GM19463 (cell line): ENCODE measurements around the gene PRPF6.
"Not testable (repeated sequence)": the region's sequence is repeated elsewhere in the genome, so short reads cannot be mapped to it uniquely, and the experiment has no call there.

Experiments
- ATAC-seq: cut with Tn5 transposase; IDR thresholded peaks from one replicate; pipeline ENCODE4 v1.9.1; 2021; ENCODE audit warnings: mild to moderate bottlenecking, moderate library complexity; ENCODE audit not compliant: unreplicated experiment

PRPF6 gene

DNA sequence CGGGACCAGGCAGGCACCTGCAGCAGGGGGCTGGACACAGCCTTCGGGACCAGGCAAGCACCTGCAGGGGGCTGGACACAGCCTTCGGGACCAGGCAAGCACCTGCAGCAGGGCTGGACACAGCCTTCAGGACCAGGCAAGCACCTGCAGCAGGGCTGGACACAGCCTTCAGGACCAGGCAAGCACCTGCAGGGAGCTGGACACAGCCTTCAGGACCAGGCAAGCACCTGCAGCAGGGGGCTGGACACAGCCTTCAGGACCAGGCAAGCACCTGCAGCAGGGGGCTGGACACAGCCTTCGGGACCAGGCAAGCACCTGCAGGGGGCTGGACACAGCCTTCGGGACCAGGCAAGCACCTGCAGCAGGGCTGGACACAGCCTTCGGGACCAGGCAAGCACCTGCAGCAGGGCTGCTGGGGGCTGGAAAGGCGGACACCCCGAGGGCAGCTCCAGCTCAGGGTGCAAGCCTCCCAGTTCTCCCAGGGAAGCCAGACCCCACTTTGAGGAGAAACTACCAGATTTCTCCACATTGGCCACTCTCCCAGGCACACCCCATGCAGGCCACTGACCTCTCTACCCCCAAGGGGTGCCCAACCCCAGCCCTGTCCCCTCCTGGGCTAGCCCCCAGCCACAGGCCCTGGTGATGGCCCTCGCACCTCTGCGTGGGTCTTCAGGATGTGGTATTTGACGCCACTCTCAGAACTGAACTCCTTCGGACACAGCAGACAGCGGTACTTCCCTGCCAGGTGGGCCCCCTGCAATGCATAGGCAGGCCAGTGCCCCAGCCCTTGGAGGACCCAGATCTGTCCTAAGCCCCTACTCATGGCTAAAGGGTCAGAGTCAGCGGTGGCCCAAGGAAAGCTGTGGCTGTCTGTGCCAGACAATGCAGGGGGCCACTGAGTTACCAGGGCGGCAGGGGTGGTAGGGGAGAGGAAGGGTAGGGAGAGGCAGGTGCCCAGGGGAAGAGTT lies 20.0 kb upstream of the PRPF6 start:
- ATAC-seq: not testable (repeated sequence)

DNA sequence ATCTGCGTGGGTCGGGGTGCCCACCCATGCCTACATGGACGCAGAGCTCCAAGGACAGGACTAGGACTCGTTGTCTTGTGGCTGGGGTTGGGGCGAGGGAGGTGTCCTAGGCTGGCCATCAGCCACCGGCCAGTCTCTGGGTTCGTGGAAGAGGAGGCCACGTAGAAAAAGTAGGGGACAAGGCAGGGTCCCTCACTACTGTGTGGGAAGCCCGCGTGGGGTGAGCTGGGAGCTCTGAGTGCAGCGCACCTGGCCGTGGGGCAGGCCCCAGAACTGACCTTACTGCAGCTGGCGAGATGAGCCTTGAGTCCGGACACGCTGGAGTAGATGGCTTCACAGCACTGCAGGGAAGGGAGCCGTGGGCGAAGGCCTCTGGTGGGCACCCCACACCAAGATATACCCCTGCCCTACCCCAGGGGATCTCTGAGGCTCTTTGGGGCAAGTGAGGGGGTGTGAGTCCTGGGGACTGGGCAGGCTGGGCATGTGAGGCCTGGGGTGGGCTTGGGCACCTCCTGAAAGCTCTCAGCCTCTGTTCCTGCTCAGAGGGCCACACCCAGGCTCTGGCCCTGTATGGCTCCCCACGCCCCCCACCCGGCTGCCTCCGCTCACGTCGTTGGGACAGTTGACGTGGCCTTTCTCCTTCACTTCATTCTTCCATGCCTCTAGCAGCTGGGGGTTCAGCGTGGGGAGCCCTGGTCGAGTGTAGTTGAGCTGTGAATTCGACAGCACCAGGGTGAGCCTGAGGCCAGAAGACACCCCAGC lies 19.1 kb upstream of the PRPF6 start:
- no peak for ATAC-seq

DNA sequence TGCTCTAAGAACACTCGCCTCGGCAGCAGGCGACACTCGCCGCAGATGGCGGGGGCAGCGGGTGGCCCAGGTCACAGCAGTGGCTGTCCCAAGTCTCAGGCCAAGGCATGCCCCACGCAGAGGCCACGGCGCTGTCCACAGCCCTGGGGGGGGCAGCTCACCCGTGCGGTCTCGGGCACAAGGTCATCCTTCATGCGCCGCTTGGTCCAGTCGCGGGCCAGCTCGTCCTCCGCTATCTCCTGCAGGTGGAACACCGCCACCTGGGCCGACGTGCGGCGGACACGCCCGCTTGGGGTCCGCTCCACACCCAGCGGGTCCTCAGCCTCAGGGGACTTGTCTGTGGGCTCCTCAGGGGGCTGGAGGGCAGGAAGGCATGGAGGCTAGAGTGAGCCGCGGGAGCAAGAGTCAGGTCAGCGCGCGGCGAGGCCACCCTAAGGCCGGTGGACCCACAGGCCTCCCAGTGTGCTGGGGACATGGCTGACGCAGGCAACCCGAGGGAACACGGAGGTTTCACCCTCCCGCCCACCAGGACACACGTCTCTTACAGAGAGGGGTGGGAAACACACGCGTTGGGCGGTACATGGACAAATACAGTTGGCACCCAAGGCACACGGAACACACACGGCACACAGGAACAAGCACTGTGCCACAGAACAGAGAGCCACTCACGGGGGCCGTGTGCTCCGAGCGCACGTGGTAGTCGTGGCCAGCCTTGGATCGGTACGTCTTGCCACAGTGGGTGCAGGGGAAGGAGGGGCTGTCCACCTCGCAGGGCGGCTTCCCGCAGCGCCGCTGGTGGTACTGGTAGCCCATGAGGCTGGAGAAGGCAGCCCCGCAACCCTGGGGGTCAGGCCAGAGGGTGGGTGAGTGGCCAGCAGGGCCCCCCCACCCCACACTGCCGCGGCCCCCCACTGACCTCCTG lies 18.2 kb upstream of the PRPF6 start:
- ATAC-seq: no peak

DNA sequence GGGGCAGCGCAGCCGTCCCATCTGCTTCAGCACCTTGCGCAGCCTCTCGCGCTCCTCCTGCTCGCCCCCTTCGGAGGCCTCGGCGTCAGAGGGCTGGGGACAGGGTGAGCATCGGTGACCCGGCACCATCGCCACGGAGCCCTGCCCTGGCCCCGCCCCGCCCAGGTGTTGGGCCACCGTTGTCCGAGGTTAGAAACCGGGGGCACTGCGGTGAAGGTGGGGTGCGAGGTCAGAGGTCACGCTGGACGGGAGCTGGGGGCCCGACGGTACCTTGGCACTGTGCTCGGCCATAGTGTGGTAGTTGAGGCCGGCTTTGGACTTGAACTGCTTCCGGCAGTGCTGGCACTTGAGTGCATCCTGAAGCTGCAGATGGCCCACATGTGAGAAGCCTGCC lies 17.6 kb upstream of the PRPF6 start:
- ATAC-seq: no peak

DNA sequence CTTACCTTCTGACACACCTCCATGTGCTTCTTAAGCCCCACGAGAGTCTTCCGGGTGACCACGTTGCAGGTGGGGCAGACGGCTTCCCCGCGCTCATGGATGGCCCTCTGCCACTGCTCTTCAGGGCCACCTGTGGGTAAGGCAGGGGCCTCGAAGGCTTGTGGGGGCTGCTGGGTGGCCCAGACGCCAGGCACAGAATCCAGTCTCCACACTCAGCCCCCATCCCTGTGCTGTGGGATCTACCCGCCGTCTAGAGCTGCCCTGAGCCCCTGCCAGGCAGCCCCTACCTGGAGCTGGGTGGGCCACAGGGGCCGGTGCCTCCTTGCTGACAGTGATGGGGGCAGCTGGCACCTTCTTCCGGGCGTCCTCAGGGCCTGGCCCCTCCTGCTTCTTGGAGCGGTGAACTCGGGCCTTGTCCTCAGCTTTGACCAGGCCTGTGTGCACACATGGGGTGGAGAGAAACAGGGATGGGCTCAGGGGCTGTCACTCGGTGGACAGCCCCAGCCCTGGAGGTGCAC lies 17.1 kb upstream of the PRPF6 start:
- ATAC-seq: no peak

DNA sequence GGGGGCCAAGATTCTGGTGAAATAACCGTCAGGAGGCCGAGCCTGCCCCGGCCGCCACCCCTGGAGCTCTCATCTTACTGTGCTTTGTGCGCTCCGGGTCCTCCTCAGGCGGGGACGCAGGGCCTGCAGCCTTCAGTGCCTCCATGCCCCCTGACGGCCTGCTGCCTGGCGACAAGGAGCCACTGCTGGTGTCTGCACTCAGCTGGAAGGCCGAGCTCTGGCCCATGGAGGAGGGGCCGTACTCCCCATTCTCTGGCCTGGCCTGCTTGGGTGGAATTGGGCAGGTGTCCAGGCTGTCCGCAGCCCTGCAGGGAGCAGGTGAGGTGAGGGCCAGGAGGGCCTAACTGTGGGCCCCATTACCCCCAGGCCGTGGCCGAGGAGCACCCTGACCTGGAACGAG lies 16.5 kb upstream of the PRPF6 start:
- ATAC-seq: no peak

DNA sequence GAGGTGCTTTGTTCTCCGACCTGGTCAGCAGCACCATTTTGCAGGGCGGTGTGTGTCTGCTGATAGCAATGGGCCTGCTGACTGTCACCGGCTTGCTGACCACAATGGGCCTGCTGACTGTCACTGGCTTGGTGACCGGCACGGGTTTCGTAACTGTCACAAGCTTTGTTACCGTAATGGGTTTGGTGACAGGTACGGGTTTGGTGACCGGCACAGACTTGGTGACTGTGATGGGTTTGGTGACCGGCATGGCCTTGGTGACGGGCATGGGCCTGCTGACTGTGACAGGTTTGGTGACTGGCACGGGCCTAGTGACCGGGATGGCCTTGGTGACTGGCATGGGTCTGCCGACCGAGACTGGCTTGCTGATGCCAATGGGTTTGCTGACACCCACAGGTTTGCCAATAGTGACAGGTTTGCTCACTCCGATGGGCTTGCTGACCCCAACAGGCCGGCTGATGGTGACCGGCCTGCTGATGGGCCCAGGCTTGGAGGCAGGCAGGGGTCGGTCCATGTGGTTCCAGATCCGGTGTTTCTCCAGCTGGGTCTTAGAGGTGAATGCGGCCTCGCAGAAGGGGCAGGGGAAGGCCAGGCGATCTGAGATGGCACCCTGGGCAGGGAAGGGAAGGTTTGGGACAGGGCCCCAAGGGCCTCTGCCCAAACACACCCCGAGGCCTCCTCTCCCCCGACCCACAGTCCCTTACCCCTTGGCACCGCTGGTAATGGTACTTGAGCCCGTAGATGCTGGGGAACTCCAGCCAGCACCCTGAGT lies 14.6 kb upstream of the PRPF6 start:
- ATAC-seq: no peak

DNA sequence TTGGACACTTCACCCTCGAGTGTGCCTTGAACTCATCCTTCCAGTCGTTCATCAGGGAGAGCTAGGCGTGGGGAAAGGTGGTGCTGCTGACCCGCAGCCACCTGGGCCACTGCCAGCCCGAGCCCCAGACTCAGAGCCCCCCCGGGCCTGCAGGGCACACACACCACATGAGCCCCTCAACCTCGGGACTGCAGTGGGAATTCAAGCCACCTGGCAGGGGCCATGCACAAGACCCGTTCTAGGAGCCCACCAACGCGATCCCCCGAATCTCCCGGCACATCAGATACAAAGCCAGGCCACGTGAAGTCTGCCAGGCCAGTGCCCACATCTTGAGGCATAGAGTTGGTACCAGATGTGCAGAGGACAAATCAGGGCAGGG lies 14.0 kb upstream of the PRPF6 start:
- ATAC-seq: no peak

DNA sequence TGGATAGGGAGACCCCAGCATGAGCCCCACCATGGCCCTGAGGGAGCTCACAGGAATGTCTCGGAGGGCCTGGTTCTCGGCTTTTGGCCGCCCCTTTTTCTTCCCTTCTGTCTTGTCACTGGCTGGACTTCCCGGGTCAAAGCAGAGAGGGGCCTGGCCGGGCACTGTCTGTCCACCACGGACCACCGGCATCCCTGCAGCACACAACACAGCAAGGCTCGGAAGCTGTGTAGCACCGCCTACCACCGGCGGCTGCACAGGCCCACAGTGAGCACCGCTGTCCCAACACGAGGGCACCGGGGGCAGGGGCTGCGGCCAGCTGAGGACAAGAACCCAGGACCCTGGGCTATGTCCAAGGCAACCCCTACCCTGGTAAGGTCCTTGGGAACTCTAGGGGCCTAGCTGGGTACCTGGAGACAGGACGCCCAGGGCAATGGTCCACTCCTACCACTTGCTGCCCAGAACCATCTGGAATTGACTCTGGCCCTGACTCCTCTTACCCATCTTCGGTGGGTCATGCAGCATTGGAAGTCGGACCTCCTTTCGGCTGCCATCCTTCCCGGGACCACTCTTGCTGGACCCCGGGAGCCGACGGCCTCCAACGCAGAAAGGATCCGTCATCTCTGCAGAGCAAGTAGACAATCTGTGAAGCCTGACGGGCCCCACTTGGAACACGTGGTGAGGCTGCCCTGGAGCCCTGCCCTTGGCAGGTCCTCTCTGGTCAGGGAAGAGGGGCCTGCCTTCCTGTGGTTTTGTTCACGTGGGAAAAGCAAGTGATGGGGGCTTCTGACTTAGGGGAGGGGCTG lies 13.4 kb upstream of the PRPF6 start:
- ATAC-seq: no peak

DNA sequence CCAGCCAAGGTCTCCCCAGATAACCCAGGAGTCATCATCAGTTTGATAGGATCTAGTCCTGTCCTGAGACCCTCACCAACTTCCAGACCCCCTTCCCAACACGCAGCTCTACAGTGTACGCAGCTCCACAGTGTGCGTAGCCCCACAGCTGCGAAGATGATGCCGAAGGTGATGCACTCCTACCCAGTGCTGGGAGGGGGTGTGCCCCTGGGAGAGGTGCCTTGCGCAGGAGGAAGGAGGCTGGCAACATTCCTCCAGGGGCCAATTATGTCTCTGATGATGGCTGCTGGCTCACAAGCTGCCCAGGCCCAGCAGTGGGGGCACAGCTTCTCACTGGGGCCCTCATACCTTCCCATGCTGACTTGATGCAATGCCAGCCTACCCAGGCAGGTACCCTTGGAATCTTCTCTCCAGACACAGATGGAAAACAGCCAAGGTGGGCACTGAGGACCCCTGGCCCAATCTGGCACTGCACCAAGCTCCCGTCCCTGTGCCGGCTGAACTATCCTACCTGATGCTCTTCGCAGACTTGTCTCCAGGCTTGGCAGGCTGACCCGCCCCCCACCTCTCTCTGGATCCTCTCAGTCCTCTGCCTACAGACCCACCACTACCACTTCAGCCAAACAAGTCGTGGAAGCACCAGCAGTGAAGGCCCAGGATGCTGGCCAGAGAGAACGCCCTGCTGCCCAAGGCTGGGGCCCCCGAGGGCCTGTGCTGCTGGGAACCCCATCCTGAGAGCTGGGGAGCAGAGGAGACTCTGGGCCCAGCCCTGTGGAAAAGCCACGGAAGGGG lies 12.6 kb upstream of the PRPF6 start:
- no peak for ATAC-seq

DNA sequence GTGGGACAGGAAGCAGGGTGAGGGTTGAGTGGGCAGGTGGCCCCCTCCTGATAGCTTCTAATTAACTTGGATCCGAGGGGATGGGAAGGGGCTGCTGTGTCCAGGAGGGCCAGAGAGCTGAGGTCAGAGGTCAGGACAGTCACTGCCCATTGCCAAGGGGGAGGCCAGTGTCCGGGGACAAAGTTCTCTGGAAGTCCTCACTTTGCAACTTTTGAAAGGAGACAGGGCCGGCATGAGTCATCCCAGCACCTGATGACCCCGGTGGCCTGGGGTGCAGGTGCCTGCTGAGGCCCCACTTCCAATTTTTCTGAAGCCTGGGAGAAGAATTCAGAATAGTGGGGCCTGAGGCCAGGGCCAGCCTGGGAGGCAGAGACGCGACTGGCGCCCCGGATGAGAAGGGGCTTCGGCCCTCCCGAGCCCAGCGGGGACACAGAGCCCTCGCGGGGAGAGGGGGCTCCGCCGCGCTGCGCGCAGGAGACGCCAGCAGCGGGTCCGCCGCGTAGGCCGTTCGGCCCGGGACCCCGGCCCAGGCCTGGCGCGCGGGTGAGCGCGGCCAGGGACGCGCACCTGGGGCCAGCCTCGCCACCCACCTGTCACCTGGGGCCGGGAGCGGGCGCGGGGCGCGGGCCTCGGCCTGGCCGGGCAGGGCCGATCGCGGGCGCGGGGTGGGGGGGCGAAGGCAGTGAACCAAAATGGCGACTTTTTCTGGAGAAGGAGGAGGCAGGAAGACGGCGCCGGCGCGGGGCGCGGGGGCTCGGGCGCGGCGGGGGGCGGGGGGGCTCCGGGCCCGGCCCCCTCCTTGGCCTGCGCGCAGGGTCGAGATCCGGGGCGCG lies 11.8 kb upstream of the PRPF6 start:
- ATAC-seq: no peak

DNA sequence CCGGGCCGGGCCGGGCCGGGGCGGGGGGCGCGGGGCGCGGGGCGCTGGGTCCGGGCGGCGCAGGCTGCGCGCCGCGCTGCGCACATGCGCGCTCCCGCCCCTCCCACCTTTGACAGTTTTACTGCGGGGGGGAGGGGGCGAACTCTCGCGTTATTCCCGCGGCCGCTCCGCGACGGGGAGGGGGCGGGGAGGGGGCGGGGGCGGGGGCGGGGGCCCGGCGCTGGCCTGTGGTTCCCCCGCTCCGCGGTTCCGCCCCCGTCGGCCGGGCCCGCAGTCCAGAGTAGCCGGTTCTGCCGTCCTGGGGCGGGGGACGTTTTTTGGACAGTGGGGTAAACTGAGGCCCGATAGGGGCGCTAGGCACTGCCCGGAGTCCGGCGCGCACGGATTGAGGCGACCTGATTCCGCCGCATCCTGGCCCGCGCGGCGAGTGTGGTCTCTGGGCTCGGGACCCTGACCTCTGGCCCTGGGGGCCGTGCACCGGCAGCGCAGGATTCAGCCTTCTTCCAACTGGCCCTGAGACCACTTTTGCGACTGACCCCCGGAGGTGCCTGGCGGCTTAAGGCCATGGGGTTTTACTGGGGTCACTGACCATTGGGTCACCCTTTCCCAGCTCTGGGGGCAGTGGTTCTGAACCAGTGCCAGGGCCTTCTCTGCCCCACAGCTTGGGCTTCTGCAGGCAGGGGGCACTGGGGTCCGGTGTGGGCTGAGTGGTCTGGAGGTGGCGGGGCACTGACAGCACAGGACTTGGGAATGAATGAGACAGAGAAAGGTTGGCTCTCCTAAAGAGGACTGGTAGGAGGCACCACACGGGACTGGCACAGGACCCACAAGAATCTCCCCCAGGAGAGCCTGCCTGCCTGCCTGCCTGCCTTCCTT lies 10.9 kb upstream of the PRPF6 start, which contains the start of gene ZNF512B:
ZNF512B (minus strand) TSS at position 93 of the 876 bp plus-strand sequence. CDS start 1,980 bp downstream, outside the sequence.
- no peak for ATAC-seq

DNA sequence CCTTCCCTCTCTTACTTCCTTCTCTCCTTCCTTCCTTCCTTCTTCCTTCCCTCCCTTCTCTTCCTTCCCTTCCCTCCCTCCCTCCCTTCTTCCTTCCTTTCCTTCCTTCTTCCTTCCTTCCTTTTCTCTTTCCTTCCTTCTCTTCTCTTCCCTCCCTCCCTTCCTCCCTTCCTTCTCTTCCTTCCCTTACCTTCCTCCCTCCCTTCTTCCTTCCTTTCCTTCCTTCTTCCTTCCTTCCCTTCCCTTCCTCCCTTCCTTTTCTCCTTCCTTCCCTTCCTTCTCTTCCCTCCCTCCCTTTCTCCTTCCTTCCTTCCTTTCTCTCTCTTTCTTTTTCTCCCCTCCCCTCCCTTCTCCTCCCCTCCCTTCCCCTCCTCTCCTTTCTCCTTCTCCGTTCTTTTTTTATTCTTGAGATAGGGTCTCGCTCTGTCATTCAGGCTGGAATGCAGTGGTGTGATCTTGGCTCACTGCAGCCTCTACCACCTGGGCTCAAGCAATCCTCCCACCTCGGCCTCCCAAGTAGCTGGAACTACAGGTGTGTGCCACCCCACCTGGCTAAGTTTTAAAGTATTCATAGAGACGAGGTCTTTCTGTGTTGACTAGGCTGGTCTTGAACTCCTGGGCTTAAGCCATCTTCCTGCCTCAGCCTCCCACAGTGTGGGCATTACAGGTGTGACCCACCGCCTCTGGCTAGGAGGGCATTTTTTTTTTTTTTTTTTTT lies 10.1 kb upstream of the PRPF6 start:
- ATAC-seq: no peak

DNA sequence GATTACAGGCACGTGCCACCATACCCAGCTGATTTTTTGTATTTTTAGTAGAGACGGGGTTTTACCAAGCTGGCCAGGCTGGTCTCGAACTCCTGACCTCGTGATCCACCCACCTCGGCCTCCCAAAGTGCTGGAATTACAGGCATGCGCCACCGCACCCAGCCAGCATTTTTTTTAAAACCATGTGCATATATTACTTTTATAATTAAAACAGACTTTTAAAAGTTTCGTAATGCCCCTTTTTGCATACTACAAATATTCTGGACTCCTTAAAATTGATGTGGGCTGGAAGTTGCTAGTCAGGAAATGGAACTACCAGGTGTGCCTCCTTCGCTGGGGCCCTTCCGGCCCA lies 9.0 kb upstream of the PRPF6 start:
- ATAC-seq: not testable (repeated sequence)

DNA sequence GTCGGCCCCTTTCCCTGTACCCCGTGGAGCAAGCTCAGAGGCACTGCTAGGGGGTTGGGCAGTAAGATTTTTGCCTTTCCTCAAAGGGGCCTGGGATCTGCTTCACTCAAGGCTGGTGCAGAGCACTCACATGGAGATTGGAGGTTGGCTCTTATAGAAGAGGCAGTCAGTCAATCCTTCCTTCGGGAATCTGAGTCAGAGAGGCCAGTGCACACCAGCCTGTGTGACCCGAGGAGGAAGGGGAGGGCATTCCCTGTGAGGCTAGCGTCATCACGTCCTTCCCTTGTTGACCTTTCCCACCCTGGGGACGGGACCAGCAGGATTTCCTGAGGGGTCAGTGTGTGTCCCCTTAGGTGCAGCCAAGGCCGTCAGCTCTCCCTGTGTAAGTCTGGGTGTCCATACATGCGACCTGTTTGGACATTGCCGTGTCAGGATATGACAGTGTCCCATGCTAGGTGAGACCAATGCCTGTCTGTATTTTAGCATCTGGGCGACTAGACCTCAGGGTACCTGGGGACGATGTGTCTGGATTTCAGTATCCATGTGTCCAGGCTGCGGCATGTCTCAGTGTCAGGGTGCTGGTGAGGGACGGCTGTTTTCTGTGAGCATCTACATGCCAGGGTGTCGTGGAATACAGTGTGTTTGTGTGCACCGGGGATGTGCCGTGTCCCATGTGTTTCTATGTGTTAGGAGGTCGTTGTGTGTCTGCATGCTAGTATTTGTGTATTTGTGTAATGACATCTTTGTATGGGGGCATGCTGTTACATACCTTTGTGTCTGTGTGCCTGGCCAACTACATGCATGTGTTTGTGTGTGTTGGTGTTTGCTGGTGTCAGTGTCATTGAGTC lies 8.4 kb upstream of the PRPF6 start:
- no peak for ATAC-seq
